Upper lobe of left lung (tissue), 6 donors: ENCODE results near the gene MTMR1. TPM values are rescaled to one million over a fixed set of nuclear protein-coding genes. Genes with fewer than 3 reads are reported as not detected.
A peak's percentile ranks its signal among the peaks of the same experiment; 100 is the strongest.

Experiments
- ATAC-seq, 2 donors: fragments of 200-7000 bp; cut with Tn5 transposase; one replicate each; pipeline ENCODE4 v1.9.1; 2022; ENCODE audit warnings: mild to moderate bottlenecking in 2 of 2, moderate library complexity in 2 of 2; ENCODE audit not compliant: low FRiP score in 2 of 2
- DNase-seq, 2 donors: peaks; one replicate each; pipeline ENCODE4 v3.0.0-alpha.2; 2019 to 2020
- H3K27ac ChIP-seq, 4 donors: fragments of 200-600 bp; sonication (generic); one replicate each; pipeline ENCODE4 v1.5.1; 2016 to 2019
- H3K27me3 ChIP-seq, 4 donors: fragments of 200-600 bp; sonication (generic); one replicate each; pipeline ENCODE4 v1.5.1; 2017 to 2019
- H3K36me3 ChIP-seq, 4 donors: fragments of 200-600 bp; sonication (generic); one replicate each; pipeline ENCODE4 v1.5.1; 2016 to 2019
- H3K4me1 ChIP-seq, 4 donors: fragments of 200-600 bp; sonication (generic); one replicate each; pipeline ENCODE4 v1.5.1; 2018 to 2019
- H3K4me3 ChIP-seq, 4 donors: fragments of 200-600 bp; sonication (generic); one replicate each; pipeline ENCODE4 v1.5.1; 2017 to 2019; ENCODE audit warnings: mild to moderate bottlenecking in 2 of 4, moderate library complexity in 1 of 4
- H3K9me3 ChIP-seq, 4 donors: fragments of 200-600 bp; sonication (generic); one replicate each; pipeline ENCODE4 v1.5.1; 2018 to 2019
- CTCF ChIP-seq, 6 experiments: fragments of 450-650 bp in 4 of 6; fragments of 200-600 bp in 2 of 6; sonication (generic) in 2 of 6; IDR thresholded peaks; one replicate each; pipeline ENCODE4 v1.5.1; 2016 to 2019; ENCODE audit warnings: antibody characterized with exemption in 6 of 6
- EP300 ChIP-seq, 4 donors: sonication (generic); formaldehyde crosslinking; IDR thresholded peaks; one replicate each; pipeline ENCODE4 v1.5.1; 2017; ENCODE audit warnings: antibody characterized with exemption in 4 of 4, control low read depth in 2 of 4
- POLR2A ChIP-seq, 4 donors: fragments of 450-650 bp; IDR thresholded peaks; one replicate each; pipeline ENCODE4 v1.5.1; 2016 to 2017; ENCODE audit warnings: antibody characterized with exemption in 4 of 4, mild to moderate bottlenecking in 2 of 4
- POLR2AphosphoS5 ChIP-seq, 2 donors: sonication (generic); formaldehyde crosslinking; IDR thresholded peaks; one replicate each; pipeline ENCODE4 v1.5.1; 2017; ENCODE audit warnings: antibody characterized with exemption in 2 of 2
- WGBS, 2 donors: methylation state at CpG; one replicate each; pipeline ENCODE4 v1.1.5; 2017 to 2018; 5-methylcytosine and 5-hydroxymethylcytosine counted together
- total RNA-seq, 6 donors: library from RNA; depleted of rRNA in 4 of 6; stranded (reverse); fragments of >200 nt in 4 of 6; gene quantifications; one replicate each; pipeline versions ENCODE4 v1.1.0 to v1.2.1, GENCODE V29; 2016 to 2021
- donor health status: DM: no; HTN: no; CAD: no; lungs with moderate emphysema.
- donor health status: DM: no; HTN: yes; CAD: no; lungs with severe emphysema.

Gene MTMR1
- total RNA-seq, 6 donors from 2014 or later = 10.9 to 24.6 (median 20.8) TPM

DNA sequence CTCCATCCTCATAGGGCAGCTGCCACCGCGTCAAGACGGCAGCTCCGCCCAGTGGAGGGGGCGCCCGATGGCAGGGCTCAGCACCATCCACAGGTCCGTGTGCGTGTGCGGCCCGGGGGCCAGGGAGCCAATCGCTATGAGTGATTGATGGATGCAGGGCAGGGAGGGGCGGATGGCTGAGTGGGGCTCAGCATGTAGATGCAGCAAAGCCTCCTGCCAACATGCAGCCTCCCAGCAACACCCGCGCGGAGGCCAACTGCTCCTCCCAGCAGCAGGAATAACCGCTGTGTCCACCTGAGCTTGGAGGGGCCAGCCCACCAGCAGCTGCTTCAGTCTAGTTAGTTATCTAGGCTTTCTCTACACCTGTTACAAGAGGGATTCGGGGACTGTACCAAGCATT is 77.4 kb downstream of the MTMR1 start:
- no peaks in the 10 kb centered on the region for H3K9me3 ChIP-seq
- no peak overlapping the region for H3K27ac ChIP-seq
- H3K36me3 ChIP-seq = peaks cover 0 to 25% (median 0%) of the 10 kb centered on the region in 4 donors
- ATAC-seq (no peak), DNase-seq (no peak)
- H3K27me3 ChIP-seq = no peaks in the 10 kb centered on the region
- H3K4me1 ChIP-seq = peaks cover 0 to 10% (median 5%) of the 10 kb centered on the region in 4 donors
- H3K4me3 ChIP-seq = no peak overlapping the region
- WGBS, 2 donors = 84% methylated on average over 13 of the region's 17 CpGs; no CpG with 5 or more reads in 1 of the 2 donors
- TF ChIP-seq POLR2A (IDR thresholded peaks at IDR 0.05) = no peak
- no peak for TF ChIP-seq EP300 (IDR thresholded peaks at IDR 0.05)
- TF ChIP-seq CTCF (IDR thresholded peaks at IDR 0.05) = no peak
- TF ChIP-seq POLR2AphosphoS5 (IDR thresholded peaks at IDR 0.05) = no peak

DNA sequence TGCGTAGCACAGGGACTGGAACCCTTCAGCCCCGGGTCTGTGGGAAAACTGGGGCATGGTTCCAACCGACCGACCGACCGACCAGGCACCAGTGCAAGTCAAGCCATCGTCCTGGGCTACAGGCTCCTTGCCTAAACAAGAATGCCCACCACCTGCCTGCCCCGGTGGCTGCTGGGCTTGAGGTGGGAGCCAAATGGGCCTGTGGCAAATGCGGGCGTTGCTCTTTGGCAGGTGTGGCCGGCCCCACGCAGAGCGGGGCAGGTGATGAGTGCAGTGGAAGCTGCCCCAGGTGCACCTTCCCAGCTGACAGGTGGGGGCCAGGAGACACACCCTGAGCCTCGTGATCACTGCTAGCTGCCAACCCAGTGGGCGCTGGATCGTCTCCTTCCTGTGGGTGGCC is 77.9 kb downstream of the MTMR1 start:
- WGBS, 2 donors = 86% methylated on average over 14 of the region's 16 CpGs; no CpG with 5 or more reads in 1 of the 2 donors
- Histone ChIP-seq H3K4me1 (peaks cover 0 to 10% (median 5%) of the 10 kb centered on the region in 4 donors), H3K4me3 (no peak overlapping the region), H3K9me3 (no peaks in the 10 kb centered on the region), H3K36me3 (peaks cover 0 to 22% (median 0%) of the 10 kb centered on the region in 4 donors), H3K27ac (no peak overlapping the region), H3K27me3 (no peaks in the 10 kb centered on the region)
- no peak for ATAC-seq
- no peak for DNase-seq
- TF ChIP-seq CTCF (IDR thresholded peaks at IDR 0.05) = no peak
- no peak for TF ChIP-seq POLR2AphosphoS5 (IDR thresholded peaks at IDR 0.05)
- TF ChIP-seq EP300 (IDR thresholded peaks at IDR 0.05) = no peak
- TF ChIP-seq POLR2A (IDR thresholded peaks at IDR 0.05) = no peak

- H3K4me3 ChIP-seq = no peak overlapping the region
- no peak overlapping the region for H3K27ac ChIP-seq
- H3K27me3 ChIP-seq = no peaks in the 10 kb centered on the region
- H3K4me1 ChIP-seq = peaks cover 0 to 4% (median 2%) of the 10 kb centered on the region in 4 donors
- peaks cover 0 to 22% (median 0%) of the 10 kb centered on the region in 4 donors for H3K36me3 ChIP-seq
- 32 to 88% methylated on average over 8 to 26 of the region's 26 CpGs for WGBS, 2 donors
- peak; percentile 71 to 83 for DNase-seq
- TF ChIP-seq POLR2AphosphoS5 (IDR thresholded peaks at IDR 0.05) (no peak), EP300 (IDR thresholded peaks at IDR 0.05) (no peak), POLR2A (IDR thresholded peaks at IDR 0.05) (no peak), CTCF (IDR thresholded peaks at IDR 0.05) (peak; percentile 67 to 88 (median 82))
- no peaks in the 10 kb centered on the region for H3K9me3 ChIP-seq
- ATAC-seq = peak; percentile 74 to 91
These were observed 79.2 kb downstream of the MTMR1 start for GRCh38 chrX:150772150-150772970.

DNA sequence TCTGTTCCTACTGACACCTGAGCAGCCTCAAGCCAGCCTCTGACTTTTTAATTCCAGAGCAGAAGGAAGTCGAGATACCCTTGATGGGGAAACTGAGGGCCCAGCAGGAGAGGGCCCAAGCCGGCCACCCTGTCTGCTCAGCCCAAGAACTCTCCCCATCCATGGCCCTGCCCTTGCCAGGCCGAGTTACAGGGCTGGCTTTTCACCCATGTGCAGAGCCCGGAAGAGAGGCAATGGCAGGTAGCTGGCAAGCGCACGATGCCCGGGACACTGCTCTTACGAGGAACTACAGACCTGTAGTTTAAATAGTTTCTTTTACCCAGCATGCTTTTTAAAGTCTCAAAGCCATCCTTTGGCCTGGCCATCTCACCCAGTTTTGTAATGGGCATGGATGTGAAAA is 79.9 kb downstream of the MTMR1 start:
- H3K4me1 ChIP-seq = peaks cover 0 to 3% (median 0%) of the 10 kb centered on the region in 4 donors
- peaks cover 0 to 20% (median 0%) of the 10 kb centered on the region in 4 donors for H3K36me3 ChIP-seq
- H3K27me3 ChIP-seq = no peaks in the 10 kb centered on the region
- no peak overlapping the region for H3K27ac ChIP-seq
- TF ChIP-seq EP300 (IDR thresholded peaks at IDR 0.05) = no peak
- no peak for TF ChIP-seq POLR2A (IDR thresholded peaks at IDR 0.05)
- no peak for TF ChIP-seq POLR2AphosphoS5 (IDR thresholded peaks at IDR 0.05)
- TF ChIP-seq CTCF (IDR thresholded peaks at IDR 0.05) = no peak
- 87 to 96% methylated on average over 5 to 8 of the region's 8 CpGs for WGBS, 2 donors
- no peak overlapping the region for H3K4me3 ChIP-seq
- ATAC-seq (no peak), DNase-seq (no peak)
- H3K9me3 ChIP-seq = no peaks in the 10 kb centered on the region
